ENCODE results near the gene KLHL35. TPM values are rescaled to one million over a fixed set of nuclear protein-coding genes. Genes with fewer than 3 reads are reported as not detected.
A peak's percentile ranks its signal among the peaks of the same experiment; 100 is the strongest.

KLHL35 gene
- total RNA-seq, 1 experiment from 2014 or later, result 0.83 TPM

- no peaks in the 10 kb centered on the region for H4K20me1 ChIP-seq (ENCODE audit: control insufficient read depth, insufficient read depth, insufficient read length)
- no peak for DNase-seq
- no peak overlapping the region for H3K4me2 ChIP-seq (ENCODE audit: insufficient read depth, insufficient read length, low read length)
- no peak overlapping the region for H3K23ac ChIP-seq (ENCODE audit: insufficient read length, low read depth, low read length)
- H3K27ac ChIP-seq (ENCODE audit: insufficient read length, low read depth, low read length), result no peak overlapping the region
- H2BK12ac ChIP-seq (ENCODE audit: insufficient read length, low read depth, low read length), result no peak overlapping the region
- no peak overlapping the region for H3T11ph ChIP-seq (ENCODE audit: low read length)
- TF ChIP-seq CTCF (conservative IDR thresholded peaks at IDR 0.05), result no peak
- H3K36me3 Mint-ChIP-seq (ENCODE audit: insufficient read depth in 1 of 3, low read depth in 3 of 3), result no peaks in the 10 kb centered on the region
- H3K18ac ChIP-seq (ENCODE audit: insufficient read length, low read depth, low read length), result no peak overlapping the region
- H4K8ac ChIP-seq (replicated peaks; ENCODE audit: insufficient read length, low read depth, low read length), result no peak overlapping the region
- no peaks in the 10 kb centered on the region for H3K23me2 ChIP-seq (ENCODE audit: insufficient read length, low read depth, low read length, poor library complexity, severe bottlenecking)
- no peak overlapping the region for H2BK15ac ChIP-seq (ENCODE audit: low read depth, low read length)
- no peak overlapping the region for H3K9ac ChIP-seq (ENCODE audit: extremely low read depth, insufficient read length, low read length)
- H3K56ac ChIP-seq (ENCODE audit: insufficient read length, low read depth, low read length), result no peak overlapping the region
- H3K79me1 ChIP-seq (ENCODE audit: insufficient read depth, low read depth, low read length, poor library complexity, severe bottlenecking), result no peaks in the 10 kb centered on the region
- H3K4me3 Mint-ChIP-seq, result peak overlapping the region in 1 of 2 experiments; percentile 7; a peak in 1 of 5 replicates
- no peak overlapping the region for H3K14ac ChIP-seq (ENCODE audit: insufficient read depth, low read length)
- peaks cover 16 to 33% of the 10 kb centered on the region in 2 experiments for H3K4me1 Mint-ChIP-seq
- H2AK5ac ChIP-seq (ENCODE audit: insufficient read length, low read length), result no peak overlapping the region
- no peaks in the 10 kb centered on the region for H3K79me2 ChIP-seq (ENCODE audit: insufficient read depth, low read length)
- no peaks in the 10 kb centered on the region for H3K9me3 ChIP-seq (ENCODE audit: control insufficient read depth, low read depth, low read length)
- no CpG with 5 or more reads among the region's 9 CpGs for WGBS (ENCODE audit: extremely low coverage, insufficient read length, low lambda C conversion rate)
- no peaks in the 10 kb centered on the region for H3K27me3 ChIP-seq (ENCODE audit: insufficient read depth, low read length)
- no peak overlapping the region for H2BK20ac ChIP-seq (ENCODE audit: low read depth, low read length, poor library complexity, severe bottlenecking)
- no peak overlapping the region for H4K91ac ChIP-seq (ENCODE audit: insufficient read length, low read depth, low read length)
- H3K27me3 Mint-ChIP-seq (ENCODE audit: low read depth), result no peaks in the 10 kb centered on the region; the same call in 1 of the 2 replicates
- H2BK5ac ChIP-seq (ENCODE audit: insufficient read length, low read length), result no peak overlapping the region
- no peak overlapping the region for H2BK120ac ChIP-seq (ENCODE audit: low read depth, low read length, poor library complexity, severe bottlenecking)
- no peak overlapping the region for H2AFZ ChIP-seq (ENCODE audit: low read length)
- no peaks in the 10 kb centered on the region; a peak in 1 of 5 replicates for H3K9me3 Mint-ChIP-seq
- no peak overlapping the region for H3K4ac ChIP-seq (ENCODE audit: low read depth, low read length)
- H3K27ac Mint-ChIP-seq, result no peak overlapping the region; a peak in 1 of 7 replicates
- no peak overlapping the region for H4K5ac ChIP-seq (ENCODE audit: insufficient read length, low read depth, low read length)
- H3K4me1 ChIP-seq (ENCODE audit: insufficient read depth, low read length), result no peaks in the 10 kb centered on the region
Observed at GRCh38 chr11:75475767-75476650, 43.0 kb upstream of the KLHL35 start.
